HL-60 (cell line): Measurements from ENCODE around the gene PGC.

Experiments
- CTCF ChIP-seq: IDR thresholded peaks from one replicate; pipeline ENCODE4 v1.5.1; 2011; ENCODE audit warnings: low read length, control low read depth, inconsistent platforms; ENCODE audit not compliant: insufficient read depth
- GABPA ChIP-seq: IDR thresholded peaks from 2 replicates; pipeline ENCODE4 v1.6.1; 2012; ENCODE audit warnings: low read depth
- POLR2AphosphoS5 ChIP-seq: IDR thresholded peaks from 2 replicates; pipeline ENCODE4 v1.6.1; 2012; ENCODE audit warnings: low read depth
- REST ChIP-seq: IDR thresholded peaks from 2 replicates; pipeline ENCODE4 v1.6.1; 2012; ENCODE audit warnings: low read depth; ENCODE audit not compliant: insufficient replicate concordance
- SPI1 ChIP-seq: IDR thresholded peaks from 2 replicates; pipeline ENCODE4 v1.6.1; 2012; ENCODE audit warnings: low read depth, mild to moderate bottlenecking, borderline replicate concordance

- TF ChIP-seq POLR2AphosphoS5, result no peak
- TF ChIP-seq CTCF, result no peak
- TF ChIP-seq REST, result no peak
- no peak for TF ChIP-seq GABPA
- no peak for TF ChIP-seq SPI1
Measured at GRCh38 chr6:41781366-41781730, 34.2 kb upstream of the PGC start.
